Choroid plexus epithelial cell (primary cell): Measurements from ENCODE around the gene UBE2D2.

Experiments
- DNase-seq: peaks from one replicate; pipeline ENCODE4 v3.0.0-alpha.2; 2010; ENCODE audit warnings: low read depth
- H3K4me3 ChIP-seq: 2 replicates; pipeline ENCODE4 v1.5.1; 2011; ENCODE audit warnings: low read depth, mild to moderate bottlenecking, control low read depth, low read length, moderate library complexity
- TF ChIP-seq, protein P1 (sequence below): conservative IDR thresholded peaks from 2 replicates; pipeline ENCODE4 v1.5.1; 2011; ENCODE audit warnings: low read depth, mild to moderate bottlenecking, control low read depth, inconsistent platforms, low read length, moderate library complexity

The UBE2D2 gene

DNA sequence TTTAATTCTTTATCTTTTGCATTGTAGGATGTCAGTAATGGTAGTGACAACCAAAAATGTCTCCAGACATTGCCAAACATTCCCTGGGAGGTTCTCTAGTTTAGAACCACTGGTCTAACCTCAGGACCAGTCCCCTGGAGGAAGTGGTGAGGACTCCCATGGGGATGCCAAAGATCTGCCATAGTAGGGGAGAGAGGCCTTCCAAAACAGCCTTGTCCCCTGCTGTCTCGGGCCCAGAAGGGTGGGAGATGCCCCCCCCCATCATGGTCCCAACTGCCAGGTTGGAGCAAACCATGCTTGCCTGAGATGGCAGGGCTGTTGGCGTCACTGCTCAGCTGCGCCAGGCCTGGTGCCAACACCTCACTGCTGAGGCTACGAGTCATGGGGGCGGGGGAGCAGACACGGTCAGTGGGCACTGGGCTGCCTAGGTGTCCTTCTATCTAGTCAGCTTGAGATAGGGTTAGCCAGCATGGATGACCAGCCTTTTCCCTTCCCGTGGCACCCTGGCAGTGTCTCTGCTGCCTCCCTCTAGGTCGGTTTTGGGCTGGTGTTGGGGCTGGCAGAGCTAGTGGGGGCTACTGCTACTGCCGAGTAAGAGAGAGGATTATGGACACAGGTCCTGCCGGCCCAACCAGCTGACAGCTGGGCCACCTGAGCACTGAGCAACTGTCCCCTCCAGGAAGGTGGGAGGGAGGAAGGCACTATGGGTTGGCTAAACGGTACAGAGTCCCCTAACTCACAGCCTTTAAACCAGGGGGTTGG, 78.7 kb downstream of the UBE2D2 start:
- TF ChIP-seq, protein P1, sequence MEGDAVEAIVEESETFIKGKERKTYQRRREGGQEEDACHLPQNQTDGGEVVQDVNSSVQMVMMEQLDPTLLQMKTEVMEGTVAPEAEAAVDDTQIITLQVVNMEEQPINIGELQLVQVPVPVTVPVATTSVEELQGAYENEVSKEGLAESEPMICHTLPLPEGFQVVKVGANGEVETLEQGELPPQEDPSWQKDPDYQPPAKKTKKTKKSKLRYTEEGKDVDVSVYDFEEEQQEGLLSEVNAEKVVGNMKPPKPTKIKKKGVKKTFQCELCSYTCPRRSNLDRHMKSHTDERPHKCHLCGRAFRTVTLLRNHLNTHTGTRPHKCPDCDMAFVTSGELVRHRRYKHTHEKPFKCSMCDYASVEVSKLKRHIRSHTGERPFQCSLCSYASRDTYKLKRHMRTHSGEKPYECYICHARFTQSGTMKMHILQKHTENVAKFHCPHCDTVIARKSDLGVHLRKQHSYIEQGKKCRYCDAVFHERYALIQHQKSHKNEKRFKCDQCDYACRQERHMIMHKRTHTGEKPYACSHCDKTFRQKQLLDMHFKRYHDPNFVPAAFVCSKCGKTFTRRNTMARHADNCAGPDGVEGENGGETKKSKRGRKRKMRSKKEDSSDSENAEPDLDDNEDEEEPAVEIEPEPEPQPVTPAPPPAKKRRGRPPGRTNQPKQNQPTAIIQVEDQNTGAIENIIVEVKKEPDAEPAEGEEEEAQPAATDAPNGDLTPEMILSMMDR: no peak
- DNase-seq: no peak
- H3K4me3 ChIP-seq: no peak overlapping the region

DNA sequence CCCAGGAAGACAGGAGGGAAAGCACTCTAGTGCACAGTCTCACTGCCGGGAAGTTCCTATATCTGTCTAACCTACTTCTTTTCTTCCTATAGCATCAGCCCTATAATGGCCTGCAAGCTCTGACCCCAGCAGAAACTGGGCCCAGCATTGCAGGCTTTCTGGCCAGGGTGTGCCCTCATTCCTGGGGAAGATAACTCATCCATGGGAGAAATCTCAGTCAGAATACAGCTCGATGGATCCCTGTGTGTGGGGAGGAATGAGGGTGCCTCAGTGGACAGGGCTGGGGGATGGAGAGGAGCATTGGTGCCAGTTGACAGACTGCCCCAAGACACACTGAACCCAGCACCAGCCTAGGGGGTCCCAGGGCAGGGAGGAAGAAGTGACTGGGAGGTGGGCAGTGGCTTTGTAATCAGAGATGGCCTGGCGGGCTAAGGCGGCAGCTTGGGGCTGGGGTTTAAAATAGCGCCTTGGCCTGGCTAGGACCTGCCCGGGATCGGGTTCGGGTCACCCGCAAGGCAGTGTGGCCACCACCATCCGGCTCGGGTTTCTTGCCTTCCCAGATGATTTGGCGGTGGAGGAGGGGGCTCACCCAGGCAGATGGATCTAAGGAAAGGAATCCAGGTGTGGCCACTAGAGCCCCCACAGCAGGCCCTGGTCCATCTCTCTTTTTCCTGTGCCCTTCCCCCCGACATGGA, 79.4 kb downstream of the UBE2D2 start:
- H3K4me3 ChIP-seq: no peak overlapping the region
- TF ChIP-seq, protein P1: no peak
- DNase-seq: no peak

DNA sequence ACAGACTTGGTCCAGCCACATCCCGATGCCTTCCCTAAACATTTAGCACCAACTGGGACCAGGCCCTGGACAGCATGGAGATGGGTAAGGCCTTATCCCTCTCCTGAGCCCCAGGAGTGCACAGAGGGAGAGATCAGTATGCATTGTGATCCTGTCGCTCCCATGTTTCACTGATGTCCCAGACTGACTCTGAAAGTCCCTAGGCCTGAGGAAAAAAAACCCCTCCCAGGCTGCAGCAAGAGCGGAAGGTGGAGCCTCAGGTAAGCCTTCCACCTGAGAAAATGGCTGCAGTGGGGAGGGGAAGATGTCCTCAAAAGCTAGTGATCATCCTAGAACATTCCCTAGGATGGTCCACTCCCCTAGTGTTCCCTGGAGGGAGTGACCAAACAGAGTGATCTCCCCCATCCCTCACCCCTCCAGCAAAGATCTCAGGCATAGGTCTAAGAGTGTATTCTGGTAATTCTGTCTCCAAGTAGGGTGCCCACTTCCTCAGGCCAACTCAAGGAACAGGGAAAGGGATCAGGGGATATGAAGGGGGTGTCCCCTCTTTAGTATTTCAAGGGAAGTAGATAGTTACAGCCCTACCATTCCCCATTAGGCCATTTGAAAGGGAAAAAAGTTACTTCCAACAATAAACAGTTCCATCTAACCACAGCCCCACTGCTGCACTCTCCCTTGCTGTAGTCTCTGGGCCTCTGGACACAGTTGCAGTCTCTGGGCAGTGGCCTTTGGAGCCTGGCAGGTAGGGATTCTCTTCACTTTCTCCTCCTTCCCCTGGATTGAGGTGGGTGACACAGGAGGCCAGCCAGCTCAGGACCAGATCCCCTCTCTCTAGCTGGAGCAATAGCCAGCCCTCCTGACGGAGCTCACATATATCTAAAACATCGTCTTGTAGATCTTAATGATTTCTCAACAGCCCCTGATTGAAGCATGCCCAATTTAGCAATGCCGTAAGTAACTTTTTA, 80.3 kb downstream of the UBE2D2 start:
- DNase-seq: no peak
- TF ChIP-seq, protein P1: no peak
- H3K4me3 ChIP-seq: no peak overlapping the region

DNA sequence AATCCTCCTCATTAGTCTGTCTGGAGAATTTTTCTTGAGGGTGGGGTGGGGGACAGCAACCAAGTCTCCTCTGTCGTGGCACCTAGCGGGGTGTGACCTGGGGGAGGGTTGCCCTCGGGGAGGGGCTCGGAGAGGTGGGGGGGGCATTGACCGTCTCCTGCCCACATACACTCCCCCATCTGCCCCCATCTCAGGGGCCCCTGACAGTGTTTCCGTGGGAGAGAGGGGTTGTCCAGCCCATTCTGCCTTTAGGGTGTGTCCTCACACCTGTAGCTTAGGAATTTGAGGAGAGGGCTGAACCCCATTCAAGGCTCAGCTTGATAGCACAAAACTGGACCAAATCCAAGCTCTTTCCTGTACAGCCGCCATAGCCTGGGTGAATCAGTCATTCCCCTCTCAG, 81.1 kb downstream of the UBE2D2 start:
- H3K4me3 ChIP-seq: no peak overlapping the region
- DNase-seq: no peak
- TF ChIP-seq, protein P1: no peak

DNA sequence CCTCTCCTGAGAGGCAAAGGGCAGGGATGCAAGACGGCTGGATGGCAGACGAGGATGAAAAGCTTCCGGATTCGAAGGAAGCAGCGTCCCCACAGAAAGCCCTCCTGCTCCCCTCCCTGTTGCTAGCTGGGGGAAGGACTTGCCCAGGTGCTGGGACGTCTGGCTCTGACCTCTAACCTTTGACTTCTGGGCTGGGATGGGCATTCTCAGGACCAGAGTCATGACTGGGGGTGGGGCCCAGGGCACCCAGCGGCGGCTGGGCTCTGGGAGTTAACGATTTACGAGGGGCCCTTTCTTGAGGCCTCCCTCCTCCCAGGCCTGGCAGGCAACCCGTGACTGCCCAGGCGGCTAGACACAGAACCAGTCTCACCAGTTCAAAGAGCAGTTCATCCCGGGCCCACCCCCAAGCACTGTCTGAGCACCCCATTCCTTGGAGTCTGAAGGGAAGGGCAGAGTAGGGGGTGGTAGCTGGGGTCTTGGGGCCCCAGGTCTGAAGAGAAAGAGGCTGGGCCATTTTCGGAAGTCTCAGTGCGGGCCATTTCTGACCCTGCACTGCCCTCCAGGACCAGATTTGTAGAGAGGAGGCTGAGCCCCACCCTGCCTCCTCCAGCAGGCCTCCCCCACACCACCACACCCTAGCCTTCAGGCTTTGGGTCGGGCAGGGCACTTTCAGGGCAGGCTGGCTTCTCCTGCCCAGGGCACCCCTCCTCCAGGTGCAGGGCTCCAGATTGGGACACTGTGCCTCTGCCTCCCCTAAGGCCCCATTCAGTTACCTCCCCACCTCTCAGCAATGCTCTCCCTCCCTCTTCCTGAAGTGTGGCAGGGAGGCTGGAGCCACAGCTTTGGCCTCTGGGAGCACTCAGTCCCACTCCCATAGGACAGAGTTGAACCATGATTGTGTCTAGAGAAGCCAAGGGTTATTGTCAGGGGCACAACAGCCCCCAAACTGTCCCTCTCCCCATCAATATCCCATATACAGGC, 82.0 kb downstream of the UBE2D2 start:
- TF ChIP-seq, protein P1: no peak
- DNase-seq: no peak
- H3K4me3 ChIP-seq: no peak overlapping the region

DNA sequence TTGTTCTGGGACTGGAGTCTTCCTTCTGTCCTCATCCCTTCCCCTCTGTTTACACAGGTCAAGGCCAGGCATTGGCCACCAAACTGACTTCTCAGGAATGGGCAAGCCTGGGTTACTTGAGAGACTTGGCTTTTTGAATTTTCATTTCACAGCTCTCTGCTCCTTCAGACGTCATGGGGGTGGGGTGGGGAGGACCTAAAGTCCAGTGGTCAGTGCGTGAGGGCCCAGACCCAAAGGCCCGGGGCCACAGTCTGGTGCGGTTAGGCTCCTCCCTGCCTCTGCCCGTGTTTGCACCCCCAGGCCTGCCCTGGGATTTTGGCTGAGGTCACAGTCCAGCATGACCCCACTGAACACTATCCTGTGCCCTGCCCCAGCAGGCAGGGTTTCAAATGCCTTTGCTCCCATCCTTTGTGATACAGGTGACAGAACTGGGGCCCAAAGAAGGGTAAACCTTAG, 82.9 kb downstream of the UBE2D2 start:
- TF ChIP-seq, protein P1: no peak
- no peak overlapping the region for H3K4me3 ChIP-seq
- no peak for DNase-seq
